Body of pancreas (tissue), 4 donors: ENCODE data around the gene DAPP1. TPM values are rescaled to one million over a fixed set of nuclear protein-coding genes. Genes with fewer than 3 reads are reported as not detected.
"Not testable (repeated sequence)": the region's sequence is repeated elsewhere in the genome, so short reads cannot be mapped to it uniquely, and the experiment has no call there.

Source experiments
- ATAC-seq: fragments of 150-250 bp; one replicate; pipeline ENCODE4 v1.9.1; 2016
- DNase-seq, 4 donors: peaks; one replicate each; pipeline ENCODE4 v3.0.0-alpha.2; 2019
- H3K27ac ChIP-seq, 4 donors: fragments of 200-600 bp; sonication (generic); 1 replicate in 3 of 4; 2 replicates in 1 of 4; pipeline versions ENCODE4 v1.5.1 to v1.6.1; 2016 to 2019; ENCODE audit warnings: mild to moderate bottlenecking in 1 of 4, mixed read lengths in 1 of 4, moderate library complexity in 1 of 4
- H3K27me3 ChIP-seq, 2 donors: fragments of 200-600 bp; sonication (generic); one replicate each; pipeline ENCODE4 v1.6.0; 2016; ENCODE audit warnings: mild to moderate bottlenecking in 1 of 2
- H3K36me3 ChIP-seq, 2 donors: fragments of 200-600 bp; sonication (generic); replicated peaks in 1 of 2; 2 replicates each; pipeline ENCODE4 v1.5.1; 2016; ENCODE audit warnings: low read depth in 2 of 2; ENCODE audit not compliant: insufficient read depth in 1 of 2
- H3K4me1 ChIP-seq: fragments of 200-600 bp; sonication (generic); one replicate; pipeline ENCODE4 v1.6.0; 2016
- H3K4me3 ChIP-seq, 2 donors: fragments of 200-600 bp; sonication (generic); 1 replicate in 1 of 2; 2 replicates in 1 of 2; pipeline ENCODE4 v1.5.1; 2016 to 2019
- H3K9me3 ChIP-seq, 3 donors: fragments of 200-600 bp; sonication (generic); 1 replicate in 2 of 3; 2 replicates in 1 of 3; pipeline ENCODE4 v1.5.1; 2016
- POLR2A ChIP-seq, 3 donors: fragments of 450-650 bp; IDR thresholded peaks; one replicate each; pipeline ENCODE4 v1.6.1; 2016; ENCODE audit warnings: antibody characterized with exemption in 3 of 3, mild to moderate bottlenecking in 2 of 3
- WGBS, 2 donors: methylation state at CpG; one replicate each; pipeline ENCODE4 v1.1.5; 2017; 5-methylcytosine and 5-hydroxymethylcytosine counted together
- intact Hi-C: fragments of 100-400 bp; cut with DNase I; formaldehyde crosslinking; loops from one replicate; pipeline ENCODE4 v1.15.1; 2023
- total RNA-seq, 2 donors: library from RNA; depleted of rRNA; stranded (reverse); fragments of >200 nt; gene quantifications; one replicate each; pipeline ENCODE4 v1.1.0, GENCODE V29; 2016
- TF ChIP-seq, protein P1 (sequence below), 7 experiments: fragments of 450-650 bp in 4 of 7; fragments of 200-600 bp in 3 of 7; sonication (generic) in 3 of 7; IDR thresholded peaks; one replicate each; pipeline ENCODE4 v1.5.1; 2016 to 2019; ENCODE audit warnings: antibody characterized with exemption in 7 of 7

The DAPP1 gene
- total RNA-seq, 2 donors from 2014 or later, result 1.3 to 2.3 TPM

- intact Hi-C loops, result no loop called here
Measured at GRCh38 chr4:99827454-99827853, 10.8 kb downstream of the DAPP1 start.

DNA sequence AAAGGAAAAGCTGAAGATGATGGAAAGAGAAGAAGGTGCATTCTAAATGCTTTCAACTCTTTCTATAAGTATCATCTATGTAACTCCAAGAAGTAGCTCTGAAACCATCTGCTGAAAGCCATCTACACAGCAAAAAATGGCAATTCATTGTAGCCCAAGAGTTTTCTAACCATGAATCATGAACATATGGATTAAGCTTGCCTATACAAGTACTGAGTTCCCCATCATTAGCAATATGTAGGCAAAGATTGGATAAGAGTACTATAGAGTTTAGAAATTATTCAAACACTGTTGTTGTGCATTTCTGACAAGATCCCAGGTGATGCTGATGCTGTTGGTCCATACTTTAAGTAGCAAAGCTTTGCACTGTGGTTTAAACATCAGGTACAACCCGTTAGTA, 11.2 kb downstream of the DAPP1 start:
- WGBS, 2 donors, result 86 to 91% methylated on average over 1 of the region's 1 CpG
- Histone ChIP-seq H3K27ac (no peak overlapping the region), H3K9me3 (no peaks in the 10 kb centered on the region), H3K4me1 (peaks cover 8% of the 10 kb centered on the region), H3K27me3 (no peaks in the 10 kb centered on the region), H3K4me3 (no peak overlapping the region), H3K36me3 (no peaks in the 10 kb centered on the region)
- intact Hi-C loops, result no loop called here
- no peak for TF ChIP-seq POLR2A (IDR thresholded peaks at IDR 0.05)
- TF ChIP-seq, protein P1, sequence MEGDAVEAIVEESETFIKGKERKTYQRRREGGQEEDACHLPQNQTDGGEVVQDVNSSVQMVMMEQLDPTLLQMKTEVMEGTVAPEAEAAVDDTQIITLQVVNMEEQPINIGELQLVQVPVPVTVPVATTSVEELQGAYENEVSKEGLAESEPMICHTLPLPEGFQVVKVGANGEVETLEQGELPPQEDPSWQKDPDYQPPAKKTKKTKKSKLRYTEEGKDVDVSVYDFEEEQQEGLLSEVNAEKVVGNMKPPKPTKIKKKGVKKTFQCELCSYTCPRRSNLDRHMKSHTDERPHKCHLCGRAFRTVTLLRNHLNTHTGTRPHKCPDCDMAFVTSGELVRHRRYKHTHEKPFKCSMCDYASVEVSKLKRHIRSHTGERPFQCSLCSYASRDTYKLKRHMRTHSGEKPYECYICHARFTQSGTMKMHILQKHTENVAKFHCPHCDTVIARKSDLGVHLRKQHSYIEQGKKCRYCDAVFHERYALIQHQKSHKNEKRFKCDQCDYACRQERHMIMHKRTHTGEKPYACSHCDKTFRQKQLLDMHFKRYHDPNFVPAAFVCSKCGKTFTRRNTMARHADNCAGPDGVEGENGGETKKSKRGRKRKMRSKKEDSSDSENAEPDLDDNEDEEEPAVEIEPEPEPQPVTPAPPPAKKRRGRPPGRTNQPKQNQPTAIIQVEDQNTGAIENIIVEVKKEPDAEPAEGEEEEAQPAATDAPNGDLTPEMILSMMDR (IDR thresholded peaks at IDR 0.05), result no peak
- ATAC-seq (no peak), DNase-seq (no peak)

More at GRCh38 chr4:99827454-99827853, 10.8 kb downstream of the DAPP1 start:
- H3K36me3 ChIP-seq, result no peaks in the 10 kb centered on the region
- H3K27ac ChIP-seq, result no peak overlapping the region
- DNase-seq, result no peak
- peaks cover 5% of the 10 kb centered on the region for H3K4me1 ChIP-seq
- no peaks in the 10 kb centered on the region for H3K27me3 ChIP-seq
- 79 to 87% methylated on average over 6 of the region's 6 CpGs for WGBS, 2 donors
- ATAC-seq, result no peak
- no peaks in the 10 kb centered on the region for H3K9me3 ChIP-seq
- no peak for TF ChIP-seq POLR2A (IDR thresholded peaks at IDR 0.05)
- TF ChIP-seq, protein P1 (IDR thresholded peaks at IDR 0.05), result no peak
- no peak overlapping the region for H3K4me3 ChIP-seq

DNA sequence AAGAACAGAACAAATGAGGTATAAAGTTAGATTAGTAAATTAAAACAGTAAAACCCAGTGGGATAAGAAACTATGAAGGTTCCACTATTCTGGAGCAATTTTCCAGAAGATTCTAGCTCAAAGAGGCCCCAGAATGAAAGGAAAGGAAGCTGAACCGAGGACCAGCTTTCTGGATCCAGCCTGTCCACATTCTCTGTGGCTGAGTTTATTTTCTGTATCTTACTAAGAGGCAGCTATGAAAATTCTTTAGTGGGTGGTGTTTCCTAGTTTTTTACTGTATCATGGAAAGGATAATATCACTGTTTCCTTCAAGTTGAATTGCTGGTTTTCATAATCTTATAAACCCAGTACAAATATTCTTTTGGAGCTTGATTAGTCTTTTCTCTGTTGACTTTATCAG, 11.8 kb downstream of the DAPP1 start:
- no peak overlapping the region for H3K27ac ChIP-seq
- ATAC-seq, result no peak

DNA sequence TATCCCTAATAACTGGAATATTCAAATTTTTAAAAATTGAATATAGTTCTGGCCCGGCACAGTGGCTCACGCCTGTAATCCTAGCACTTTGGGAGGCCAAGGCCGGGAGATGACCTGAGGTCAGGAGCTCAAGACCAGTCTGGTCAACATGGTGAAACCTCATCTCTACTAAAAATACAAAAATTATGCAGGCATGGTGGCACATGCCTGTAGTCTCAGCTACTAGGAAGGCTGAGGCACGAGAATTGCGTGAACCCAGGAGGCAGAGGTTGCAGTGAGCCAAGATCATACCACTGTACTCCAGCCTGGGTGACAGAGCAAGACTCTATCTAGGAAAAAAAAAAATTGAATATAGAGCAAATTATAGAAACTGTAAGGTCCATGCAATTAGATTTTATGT, 13.4 kb downstream of the DAPP1 start:
- H3K36me3 ChIP-seq, DNase-seq, intact Hi-C loops, ATAC-seq, H3K9me3 ChIP-seq, H3K4me3 ChIP-seq, H3K27ac ChIP-seq, H3K27me3 ChIP-seq: not testable (repeated sequence)
- peaks cover 20% of the 10 kb centered on the region for H3K4me1 ChIP-seq
- 88 to 96% methylated on average over 5 of the region's 5 CpGs for WGBS, 2 donors

More for the DNA sequence above, 11.8 kb downstream of the DAPP1 start:
- H3K4me3 ChIP-seq, result no peak overlapping the region
- H3K9me3 ChIP-seq, result no peaks in the 10 kb centered on the region
- peaks cover 15% of the 10 kb centered on the region for H3K4me1 ChIP-seq
- no peaks in the 10 kb centered on the region for H3K36me3 ChIP-seq
- TF ChIP-seq, protein P1 (IDR thresholded peaks at IDR 0.05), result no peak
- TF ChIP-seq POLR2A (IDR thresholded peaks at IDR 0.05), result no peak
- WGBS, 2 donors, result 46 to 52% methylated on average over 1 of the region's 1 CpG
- DNase-seq, result no peak
- intact Hi-C loops, result no loop called here
- no peaks in the 10 kb centered on the region for H3K27me3 ChIP-seq

DNA sequence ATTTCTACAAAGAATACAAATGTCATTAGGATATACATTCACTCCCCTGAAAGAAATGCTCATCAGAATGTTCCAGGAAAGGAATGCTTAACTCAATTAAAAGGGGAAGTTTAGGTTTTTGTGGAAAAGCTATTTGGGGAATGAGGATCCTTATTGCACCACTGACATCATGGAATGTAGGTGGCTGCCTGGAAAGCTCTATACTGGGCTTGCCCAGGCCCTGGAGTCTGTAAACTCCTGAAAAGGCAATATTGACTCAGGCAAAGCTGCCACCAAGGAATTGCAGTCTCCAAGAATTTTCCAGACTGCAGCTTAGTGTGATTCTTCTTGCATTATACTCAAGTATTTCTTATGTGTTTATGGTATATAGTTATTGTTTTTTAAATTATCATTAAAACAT, 15.7 kb downstream of the DAPP1 start:
- no peaks in the 10 kb centered on the region for H3K36me3 ChIP-seq
- TF ChIP-seq, protein P1 (IDR thresholded peaks at IDR 0.05), result no peak
- TF ChIP-seq POLR2A (IDR thresholded peaks at IDR 0.05), result no peak
- H3K27ac ChIP-seq, result peak overlapping the region in 2 of 4 donors; percentile 7 to 16
- no peaks in the 10 kb centered on the region for H3K9me3 ChIP-seq
- peaks cover 20% of the 10 kb centered on the region for H3K4me1 ChIP-seq
- H3K27me3 ChIP-seq, result no peaks in the 10 kb centered on the region
- H3K4me3 ChIP-seq, result no peak overlapping the region
- intact Hi-C loops, result no loop called here
- DNase-seq, result peak in 1 of 4 donors; percentile 34
- no peak for ATAC-seq
